Measurements from ENCODE around the gene SMIM23.

SMIM23 gene

DNA sequence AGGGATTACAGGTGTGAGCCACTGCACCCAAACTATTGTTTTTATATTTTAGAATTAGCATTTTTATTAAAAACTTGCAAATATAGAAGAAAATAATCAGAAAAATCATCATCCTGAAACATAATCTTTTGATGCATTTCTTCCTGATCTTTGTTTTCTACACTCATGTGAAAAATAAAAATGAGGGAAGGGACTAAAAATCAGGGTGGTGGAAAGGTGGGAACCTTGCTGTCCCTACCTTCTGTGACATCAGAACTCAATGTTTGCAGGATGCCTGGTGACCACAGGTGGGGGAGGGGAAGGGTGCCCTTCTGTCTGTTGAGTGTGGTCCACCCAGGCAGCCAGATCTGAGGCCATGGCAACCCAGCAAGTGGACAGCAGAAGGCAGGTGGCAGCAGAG is at the start of gene SMIM23:
TSS of gene SMIM23 (plus strand) at position 301 of the 400 bp plus-strand sequence. CDS start at position 356, 55 bp downstream.
- Mint-ChIP-seq H3K27me3 (ENCODE audit: low read depth) (peaks cover 7% of the 10 kb centered on the region), H3K36me3 (ENCODE audit: low read depth) (no peaks in the 10 kb centered on the region)

DNA sequence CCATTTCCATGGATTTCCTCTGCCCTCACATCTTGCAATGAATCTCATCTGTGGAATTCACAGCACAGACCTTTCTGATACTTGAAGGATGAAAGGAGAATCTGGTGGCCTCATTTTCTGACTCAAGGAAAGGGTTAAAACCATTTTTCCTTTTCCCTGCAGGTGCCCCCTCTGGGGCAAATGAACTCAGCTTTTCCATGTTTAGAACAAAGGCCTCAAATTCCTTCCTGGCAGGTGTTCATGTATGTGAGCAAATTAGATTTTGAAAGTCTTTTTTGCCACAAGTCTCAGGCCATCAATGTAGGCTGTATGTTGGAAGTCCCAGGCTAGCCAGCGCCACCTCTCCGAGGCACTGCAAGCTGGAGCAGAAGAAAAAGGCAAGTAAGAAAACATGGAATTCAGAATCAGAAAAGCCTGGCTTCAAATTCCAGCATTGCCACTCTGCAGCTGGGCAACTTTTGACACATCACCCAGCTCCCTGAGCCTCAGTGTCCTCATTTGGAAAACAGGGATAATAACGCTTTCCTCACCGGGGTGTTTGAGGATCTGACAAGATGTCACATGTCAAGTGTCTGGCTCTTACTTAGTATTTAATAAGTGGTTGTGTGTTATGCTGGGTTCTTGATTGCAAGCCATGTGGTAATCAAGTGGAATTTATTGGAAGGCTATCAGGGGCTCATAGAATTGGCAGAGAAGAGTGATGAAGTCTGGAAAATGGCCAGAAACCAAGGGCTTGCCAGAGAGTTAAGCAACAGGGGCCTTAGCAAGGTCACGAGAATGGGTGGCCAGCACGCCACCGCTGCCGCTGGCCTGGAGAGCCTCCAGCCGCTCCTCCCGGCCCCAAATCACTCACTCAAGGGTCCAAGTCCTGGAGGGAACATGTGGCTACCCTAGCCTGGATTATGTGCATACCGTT is 48.4 kb upstream of the SMIM23 start:
- Mint-ChIP-seq H3K4me1 (ENCODE audit: low read depth) (no peaks in the 10 kb centered on the region), H3K4me3 (no peak overlapping the region), H3K36me3 (ENCODE audit: low read depth) (no peaks in the 10 kb centered on the region), H3K27ac (no peak overlapping the region), H3K27me3 (ENCODE audit: low read depth) (no peaks in the 10 kb centered on the region), H3K9me3 (no peaks in the 10 kb centered on the region)
- no peak for DNase-seq (ENCODE audit: low spot score)

More for the DNA sequence above, at the start of gene SMIM23:
- no peak within 1 kb of the TSS for H3K4me3 Mint-ChIP-seq
- no peaks in the 10 kb centered on the region for H3K9me3 Mint-ChIP-seq
- DNase-seq (ENCODE audit: low spot score) = no peak
- H3K4me1 Mint-ChIP-seq (ENCODE audit: low read depth) = no peaks in the 10 kb centered on the region
- H3K27ac Mint-ChIP-seq = no peak within 1 kb of the TSS

DNA sequence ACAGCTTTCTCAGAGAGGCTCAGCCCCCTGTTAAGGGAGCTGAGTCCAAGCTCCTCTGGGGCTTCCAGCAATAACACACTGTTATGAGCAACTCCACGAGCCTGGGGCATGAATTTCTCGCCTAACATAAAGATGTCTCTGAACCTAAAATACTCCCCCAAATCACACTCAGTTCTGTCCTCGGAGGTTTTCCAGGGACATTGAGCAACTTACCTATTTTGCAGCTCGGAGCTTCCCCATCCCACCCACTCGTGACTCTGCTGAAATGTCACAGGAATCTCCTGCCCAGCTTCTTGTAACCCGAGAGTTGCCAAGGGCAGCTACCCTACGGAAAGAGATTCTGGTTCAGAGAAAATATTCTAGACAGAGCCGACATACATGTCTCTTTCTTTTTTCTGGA is 47.1 kb upstream of the SMIM23 start:
- H3K27ac Mint-ChIP-seq = no peak overlapping the region
- H3K27me3 Mint-ChIP-seq (ENCODE audit: low read depth) = no peaks in the 10 kb centered on the region
- DNase-seq (ENCODE audit: low spot score) = no peak
- H3K4me1 Mint-ChIP-seq (ENCODE audit: low read depth) = no peaks in the 10 kb centered on the region
- H3K36me3 Mint-ChIP-seq (ENCODE audit: low read depth) = no peaks in the 10 kb centered on the region
- H3K9me3 Mint-ChIP-seq = no peaks in the 10 kb centered on the region
- no peak overlapping the region for H3K4me3 Mint-ChIP-seq

DNA sequence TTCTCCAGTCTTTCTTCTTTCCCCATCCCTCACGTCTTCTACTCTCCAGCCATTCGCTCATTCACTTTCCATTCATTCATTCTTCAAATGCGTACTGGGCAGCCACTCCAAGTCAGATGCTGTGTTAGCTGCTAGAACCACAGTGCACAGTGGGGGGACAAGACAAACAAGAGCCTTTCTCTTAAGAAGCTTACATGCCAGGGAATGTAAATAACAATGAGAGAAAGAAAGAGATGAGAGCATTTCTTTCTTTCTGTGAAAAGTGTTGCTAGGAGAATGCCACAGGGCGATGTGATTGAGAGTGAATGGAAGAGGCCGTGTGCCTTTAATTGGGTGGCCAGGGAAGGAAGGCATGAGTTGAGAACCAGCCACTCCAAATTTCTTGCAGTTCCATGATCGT is 46.3 kb upstream of the SMIM23 start:
- DNase-seq (ENCODE audit: low spot score) = no peak
- Mint-ChIP-seq H3K27me3 (ENCODE audit: low read depth) (no peaks in the 10 kb centered on the region), H3K27ac (no peak overlapping the region), H3K9me3 (no peaks in the 10 kb centered on the region), H3K36me3 (ENCODE audit: low read depth) (no peaks in the 10 kb centered on the region), H3K4me3 (no peak overlapping the region), H3K4me1 (ENCODE audit: low read depth) (no peaks in the 10 kb centered on the region)

DNA sequence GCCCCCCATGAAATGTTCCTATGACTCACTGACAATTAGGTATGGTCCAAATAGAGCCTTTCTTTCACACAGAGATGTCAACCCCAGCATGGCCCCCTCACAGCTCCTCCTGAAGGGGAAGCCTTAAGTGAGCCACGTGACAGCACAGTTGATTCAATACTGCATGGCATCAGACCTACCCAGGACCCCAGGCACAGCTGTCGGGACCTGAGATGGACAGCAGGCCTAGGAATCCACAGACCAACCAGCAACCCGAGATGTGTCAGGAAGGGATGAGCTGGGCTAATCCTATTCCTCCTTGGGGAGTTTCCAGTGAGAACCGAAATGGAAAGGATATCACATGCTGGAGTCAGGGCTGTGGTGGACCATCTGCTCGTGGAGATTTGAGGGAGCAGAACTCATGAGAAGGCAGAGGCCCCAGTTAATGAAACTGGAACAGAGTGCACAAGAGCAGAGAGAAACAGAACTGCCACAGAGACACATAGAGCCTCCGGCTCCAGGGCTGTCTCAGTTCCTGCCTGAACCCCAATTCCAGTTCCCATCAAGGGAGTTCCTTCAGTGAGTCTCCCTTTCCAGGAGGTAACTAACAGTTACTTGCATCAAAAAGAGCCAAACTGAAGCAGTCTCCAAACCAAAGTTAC is 42.1 kb upstream of the SMIM23 start:
- peaks cover 1% of the 10 kb centered on the region for H3K27me3 Mint-ChIP-seq (ENCODE audit: low read depth)
- H3K36me3 Mint-ChIP-seq (ENCODE audit: low read depth) = no peaks in the 10 kb centered on the region
- H3K4me1 Mint-ChIP-seq (ENCODE audit: low read depth) = no peaks in the 10 kb centered on the region
- H3K4me3 Mint-ChIP-seq = no peak overlapping the region
- DNase-seq (ENCODE audit: low spot score) = no peak
- H3K9me3 Mint-ChIP-seq = no peaks in the 10 kb centered on the region
- H3K27ac Mint-ChIP-seq = no peak overlapping the region

DNA sequence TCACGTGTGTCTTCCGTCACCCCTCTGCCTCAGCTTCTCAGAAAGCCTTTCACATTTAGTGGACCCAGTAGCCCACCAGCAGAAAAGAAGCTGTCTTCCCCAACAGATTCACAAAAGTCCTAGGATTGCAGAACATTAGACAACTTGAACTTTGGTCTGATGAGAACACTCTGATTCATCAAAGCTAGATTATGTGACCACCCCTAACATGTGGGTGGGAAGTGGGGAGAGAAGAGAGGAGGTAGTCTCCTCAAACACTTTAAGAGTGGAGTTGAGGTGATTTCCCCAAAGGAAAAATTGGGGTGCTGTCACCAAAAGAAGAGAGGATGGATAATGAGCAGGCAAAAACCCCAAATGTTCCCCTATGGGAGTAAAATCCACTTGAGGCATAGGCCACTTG is 41.4 kb upstream of the SMIM23 start:
- Mint-ChIP-seq H3K9me3 (no peaks in the 10 kb centered on the region), H3K4me3 (no peak overlapping the region), H3K4me1 (ENCODE audit: low read depth) (no peaks in the 10 kb centered on the region), H3K27me3 (ENCODE audit: low read depth) (peaks cover 1% of the 10 kb centered on the region), H3K27ac (no peak overlapping the region), H3K36me3 (ENCODE audit: low read depth) (no peaks in the 10 kb centered on the region)
- no peak for DNase-seq (ENCODE audit: low spot score)

DNA sequence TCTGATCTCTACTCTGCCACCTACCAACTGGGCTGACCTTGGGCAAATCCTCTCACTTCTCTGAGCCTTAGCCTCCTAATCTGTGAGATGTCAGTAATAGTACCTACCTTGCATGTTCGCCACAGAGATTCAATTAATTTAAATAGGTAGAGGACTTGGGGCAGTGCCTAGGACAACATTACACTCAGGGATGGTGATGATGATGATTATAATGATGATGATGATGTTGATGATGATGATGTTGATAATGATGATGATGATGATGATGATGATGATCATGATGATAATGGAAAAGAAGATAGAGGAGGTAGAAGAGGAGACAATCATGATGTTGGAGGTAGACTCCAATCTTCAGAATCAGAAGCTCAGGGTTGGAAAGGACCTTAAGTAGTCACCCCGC is 40.7 kb upstream of the SMIM23 start:
- peaks cover 1% of the 10 kb centered on the region for H3K27me3 Mint-ChIP-seq (ENCODE audit: low read depth)
- H3K27ac Mint-ChIP-seq = no peak overlapping the region
- H3K4me1 Mint-ChIP-seq (ENCODE audit: low read depth) = no peaks in the 10 kb centered on the region
- H3K36me3 Mint-ChIP-seq (ENCODE audit: low read depth) = no peaks in the 10 kb centered on the region
- no peaks in the 10 kb centered on the region for H3K9me3 Mint-ChIP-seq
- DNase-seq (ENCODE audit: low spot score) = no peak
- H3K4me3 Mint-ChIP-seq = no peak overlapping the region

DNA sequence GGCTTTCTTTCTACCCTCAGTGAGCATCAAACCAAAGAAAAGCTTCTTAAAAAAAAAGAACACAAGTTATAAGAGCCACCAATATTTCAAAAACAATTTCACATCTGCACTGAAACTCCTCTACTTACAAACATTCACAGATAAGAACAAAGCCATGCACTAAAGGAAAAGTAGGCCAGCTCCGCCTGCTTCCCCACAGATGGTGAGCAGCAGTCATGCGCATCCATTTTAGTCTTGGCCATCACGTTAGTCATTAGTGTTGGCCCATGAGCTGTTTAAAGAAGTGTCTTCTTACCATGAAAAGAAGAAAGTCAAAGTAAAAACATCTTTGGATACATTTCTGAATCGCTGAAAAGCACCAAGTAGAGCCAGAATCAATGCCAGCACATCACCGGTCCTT is 40.0 kb upstream of the SMIM23 start:
- Mint-ChIP-seq H3K27me3 (ENCODE audit: low read depth) (peaks cover 1% of the 10 kb centered on the region), H3K4me3 (no peak overlapping the region), H3K27ac (no peak overlapping the region), H3K36me3 (ENCODE audit: low read depth) (no peaks in the 10 kb centered on the region), H3K4me1 (ENCODE audit: low read depth) (no peaks in the 10 kb centered on the region), H3K9me3 (no peaks in the 10 kb centered on the region)
- no peak for DNase-seq (ENCODE audit: low spot score)

DNA sequence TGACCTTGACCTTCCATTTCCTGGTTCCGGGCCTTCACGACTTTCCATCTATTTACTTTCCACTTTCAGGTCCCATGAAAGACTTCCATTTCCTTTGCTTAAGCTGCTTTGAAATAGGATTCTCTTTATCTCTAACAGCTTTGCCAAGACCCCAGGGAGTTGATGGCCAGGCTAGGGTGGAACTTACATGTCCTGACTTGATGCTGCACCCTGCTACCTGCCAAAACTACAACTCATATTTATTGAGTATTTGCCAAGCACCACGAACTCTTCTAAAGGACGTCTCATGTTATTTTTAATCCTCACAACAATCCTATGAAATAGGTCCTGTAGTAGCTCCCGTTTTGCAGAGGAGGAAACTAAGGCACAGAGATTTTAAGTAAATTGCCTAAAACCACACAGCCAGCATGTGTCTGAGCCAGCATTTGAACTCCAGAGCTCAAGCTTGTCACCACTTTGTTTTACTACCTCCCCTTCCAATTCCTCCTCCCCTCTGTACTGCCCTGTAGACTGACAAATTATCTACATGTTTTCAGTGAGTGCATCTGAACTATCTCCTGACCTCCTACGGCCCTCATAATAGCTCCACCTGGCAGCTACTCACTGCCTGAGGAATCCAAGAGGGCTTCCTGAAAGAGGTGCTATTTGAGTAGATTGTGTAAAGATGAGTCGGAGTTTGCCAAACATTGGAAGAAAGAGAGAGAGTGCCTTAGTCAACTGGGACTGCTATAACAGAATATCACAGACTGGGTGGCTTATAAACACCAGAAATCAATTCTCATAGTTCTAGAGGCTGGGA is 38.4 kb upstream of the SMIM23 start:
- H3K4me3 Mint-ChIP-seq = no peak overlapping the region
- no peaks in the 10 kb centered on the region for H3K9me3 Mint-ChIP-seq
- DNase-seq (ENCODE audit: low spot score) = no peak

DNA sequence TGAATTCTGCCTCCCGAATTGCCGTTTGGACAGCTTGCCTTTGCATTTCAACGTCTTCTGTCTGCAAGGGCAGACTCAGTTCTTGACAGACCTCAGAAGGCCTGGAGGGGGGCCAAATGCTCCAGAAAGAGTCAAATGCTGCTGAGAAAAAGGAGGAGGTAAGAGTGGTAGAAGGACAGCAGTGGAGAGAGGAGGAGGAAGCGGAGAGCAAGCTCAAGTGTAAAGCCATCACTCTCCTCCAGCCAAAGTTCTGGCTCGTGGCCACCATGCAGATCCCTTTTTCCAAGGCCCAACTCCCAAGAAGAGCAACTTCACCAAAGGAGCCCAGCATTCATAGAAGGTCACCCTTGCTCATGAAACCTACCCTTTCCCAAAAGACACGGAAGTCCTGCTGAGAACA is 36.9 kb upstream of the SMIM23 start:
- Mint-ChIP-seq H3K9me3 (no peaks in the 10 kb centered on the region), H3K4me3 (no peak overlapping the region), H3K27me3 (ENCODE audit: low read depth) (peaks cover 1% of the 10 kb centered on the region), H3K4me1 (ENCODE audit: low read depth) (no peaks in the 10 kb centered on the region), H3K27ac (no peak overlapping the region), H3K36me3 (ENCODE audit: low read depth) (no peaks in the 10 kb centered on the region)
- DNase-seq (ENCODE audit: low spot score) = no peak

More for the DNA sequence above, 38.4 kb upstream of the SMIM23 start:
- H3K4me1 Mint-ChIP-seq (ENCODE audit: low read depth) = no peaks in the 10 kb centered on the region
- H3K27ac Mint-ChIP-seq = no peak overlapping the region
- H3K36me3 Mint-ChIP-seq (ENCODE audit: low read depth) = no peaks in the 10 kb centered on the region
- H3K27me3 Mint-ChIP-seq (ENCODE audit: low read depth) = peaks cover 1% of the 10 kb centered on the region

DNA sequence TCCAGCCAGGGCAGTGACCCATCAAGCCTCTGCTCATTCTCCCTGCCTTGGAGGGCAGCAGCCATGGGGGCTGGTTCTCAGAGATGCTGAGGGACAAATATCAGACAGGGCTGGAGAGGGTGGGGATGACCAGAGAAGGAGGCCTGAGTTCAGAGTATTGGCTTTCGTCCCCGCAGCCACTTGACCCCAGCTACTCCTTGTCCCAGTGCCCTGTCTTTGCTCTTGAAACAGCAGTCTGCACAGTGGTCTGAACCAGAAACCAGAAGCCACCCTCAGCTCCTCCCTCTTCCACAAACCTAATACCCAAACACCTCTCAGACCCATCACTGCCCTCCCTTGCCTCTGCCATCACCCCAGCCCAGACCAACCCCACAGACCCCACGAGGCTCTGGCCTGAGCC is 36.3 kb upstream of the SMIM23 start:
- no peak for DNase-seq (ENCODE audit: low spot score)
- Mint-ChIP-seq H3K4me1 (ENCODE audit: low read depth) (no peaks in the 10 kb centered on the region), H3K27me3 (ENCODE audit: low read depth) (peaks cover 1% of the 10 kb centered on the region), H3K4me3 (no peak overlapping the region), H3K9me3 (no peaks in the 10 kb centered on the region), H3K36me3 (ENCODE audit: low read depth) (no peaks in the 10 kb centered on the region), H3K27ac (no peak overlapping the region)

DNA sequence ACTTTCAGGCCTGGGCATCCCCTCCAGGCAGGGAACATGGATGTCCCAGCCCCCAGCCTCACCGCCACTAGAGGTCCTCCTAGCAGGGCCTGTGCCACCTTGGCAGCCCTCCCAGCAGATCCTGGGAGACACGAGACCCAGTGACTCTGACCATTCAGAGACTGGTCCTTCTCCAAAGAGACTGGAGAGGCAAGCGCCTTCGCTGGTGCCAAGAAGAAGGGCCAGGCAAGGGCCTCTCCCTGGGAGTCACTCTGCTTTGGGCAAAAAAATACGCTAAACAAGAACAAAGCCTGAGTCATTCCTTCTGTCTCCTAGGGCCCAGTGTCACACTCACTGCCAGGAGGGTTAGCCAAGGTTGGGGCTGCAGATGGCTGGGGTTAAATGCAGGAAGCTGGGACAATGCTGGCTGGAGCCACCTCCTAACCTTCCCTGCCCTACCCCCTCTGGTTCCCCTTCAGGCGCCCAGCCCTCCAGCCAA is 35.3 kb upstream of the SMIM23 start:
- Mint-ChIP-seq H3K9me3 (no peaks in the 10 kb centered on the region), H3K27ac (no peak overlapping the region), H3K4me3 (no peak overlapping the region), H3K4me1 (ENCODE audit: low read depth) (no peaks in the 10 kb centered on the region), H3K27me3 (ENCODE audit: low read depth) (no peaks in the 10 kb centered on the region), H3K36me3 (ENCODE audit: low read depth) (no peaks in the 10 kb centered on the region)
- no peak for DNase-seq (ENCODE audit: low spot score)

DNA sequence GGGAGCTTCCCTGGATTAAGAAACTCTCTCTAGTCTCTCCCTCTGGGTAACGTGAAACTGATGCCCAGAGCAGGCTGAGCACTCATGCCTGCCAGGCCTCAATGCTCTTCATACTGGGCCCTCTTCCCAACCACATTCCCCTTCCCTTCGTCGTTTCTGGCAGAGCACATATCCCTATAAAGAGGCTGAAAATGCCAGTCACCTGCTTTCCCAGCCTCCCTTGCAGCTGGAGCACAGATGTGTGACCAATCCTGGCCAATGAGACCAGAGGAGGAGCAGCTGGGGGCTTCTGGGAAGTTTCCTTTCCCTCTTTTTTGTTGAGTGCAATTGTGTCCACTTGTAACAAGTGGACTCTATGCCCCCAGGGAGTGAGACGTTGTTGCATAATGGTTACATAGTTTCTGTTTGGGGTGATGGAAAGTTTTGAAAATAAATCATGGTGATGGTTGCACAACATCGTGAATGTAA is 30.2 kb upstream of the SMIM23 start:
- H3K4me1 Mint-ChIP-seq (ENCODE audit: low read depth) = no peaks in the 10 kb centered on the region
- no peaks in the 10 kb centered on the region for H3K27me3 Mint-ChIP-seq (ENCODE audit: low read depth)
- DNase-seq (ENCODE audit: low spot score) = no peak
- H3K27ac Mint-ChIP-seq = no peak overlapping the region
- no peaks in the 10 kb centered on the region for H3K36me3 Mint-ChIP-seq (ENCODE audit: low read depth)
- H3K4me3 Mint-ChIP-seq = no peak overlapping the region
- peaks cover 5% of the 10 kb centered on the region for H3K9me3 Mint-ChIP-seq
